DND-41 (cell line): Measurements from ENCODE around the gene YBX1.

Experiments used
- EZH2 ChIP-seq: IDR thresholded peaks from 3 replicates; pipeline ENCODE4 v1.6.1; 2012; ENCODE audit warnings: borderline replicate concordance, low read depth, mild to moderate bottlenecking, moderate library complexity, low read length, inconsistent platforms; ENCODE audit not compliant: severe bottlenecking
- TF ChIP-seq, protein P1 (sequence below): IDR thresholded peaks from 2 replicates; pipeline ENCODE4 v1.5.1; 2012; ENCODE audit warnings: borderline replicate concordance, low read length, moderate library complexity, mild to moderate bottlenecking; ENCODE audit not compliant: poor library complexity, severe bottlenecking; ENCODE audit errors: extremely low read depth

- TF ChIP-seq, protein P1, sequence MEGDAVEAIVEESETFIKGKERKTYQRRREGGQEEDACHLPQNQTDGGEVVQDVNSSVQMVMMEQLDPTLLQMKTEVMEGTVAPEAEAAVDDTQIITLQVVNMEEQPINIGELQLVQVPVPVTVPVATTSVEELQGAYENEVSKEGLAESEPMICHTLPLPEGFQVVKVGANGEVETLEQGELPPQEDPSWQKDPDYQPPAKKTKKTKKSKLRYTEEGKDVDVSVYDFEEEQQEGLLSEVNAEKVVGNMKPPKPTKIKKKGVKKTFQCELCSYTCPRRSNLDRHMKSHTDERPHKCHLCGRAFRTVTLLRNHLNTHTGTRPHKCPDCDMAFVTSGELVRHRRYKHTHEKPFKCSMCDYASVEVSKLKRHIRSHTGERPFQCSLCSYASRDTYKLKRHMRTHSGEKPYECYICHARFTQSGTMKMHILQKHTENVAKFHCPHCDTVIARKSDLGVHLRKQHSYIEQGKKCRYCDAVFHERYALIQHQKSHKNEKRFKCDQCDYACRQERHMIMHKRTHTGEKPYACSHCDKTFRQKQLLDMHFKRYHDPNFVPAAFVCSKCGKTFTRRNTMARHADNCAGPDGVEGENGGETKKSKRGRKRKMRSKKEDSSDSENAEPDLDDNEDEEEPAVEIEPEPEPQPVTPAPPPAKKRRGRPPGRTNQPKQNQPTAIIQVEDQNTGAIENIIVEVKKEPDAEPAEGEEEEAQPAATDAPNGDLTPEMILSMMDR = no peak
- no peak for TF ChIP-seq EZH2
Measured at GRCh38 chr1:42737986-42738677, 55.9 kb downstream of the YBX1 start.
